Islet of Langerhans (tissue), 1 donor: ENCODE data around the gene ROR2.
"Not testable (repeated sequence)": the region's sequence is repeated elsewhere in the genome, so short reads cannot be mapped to it uniquely, and the experiment has no call there.

ENCODE experiments used
- FAIRE-seq: peaks from one replicate; lab custom pipeline; 2011; peaks lifted over from hg19 to GRCh38; lab: Jason Lieb, UNC

Gene ROR2

DNA sequence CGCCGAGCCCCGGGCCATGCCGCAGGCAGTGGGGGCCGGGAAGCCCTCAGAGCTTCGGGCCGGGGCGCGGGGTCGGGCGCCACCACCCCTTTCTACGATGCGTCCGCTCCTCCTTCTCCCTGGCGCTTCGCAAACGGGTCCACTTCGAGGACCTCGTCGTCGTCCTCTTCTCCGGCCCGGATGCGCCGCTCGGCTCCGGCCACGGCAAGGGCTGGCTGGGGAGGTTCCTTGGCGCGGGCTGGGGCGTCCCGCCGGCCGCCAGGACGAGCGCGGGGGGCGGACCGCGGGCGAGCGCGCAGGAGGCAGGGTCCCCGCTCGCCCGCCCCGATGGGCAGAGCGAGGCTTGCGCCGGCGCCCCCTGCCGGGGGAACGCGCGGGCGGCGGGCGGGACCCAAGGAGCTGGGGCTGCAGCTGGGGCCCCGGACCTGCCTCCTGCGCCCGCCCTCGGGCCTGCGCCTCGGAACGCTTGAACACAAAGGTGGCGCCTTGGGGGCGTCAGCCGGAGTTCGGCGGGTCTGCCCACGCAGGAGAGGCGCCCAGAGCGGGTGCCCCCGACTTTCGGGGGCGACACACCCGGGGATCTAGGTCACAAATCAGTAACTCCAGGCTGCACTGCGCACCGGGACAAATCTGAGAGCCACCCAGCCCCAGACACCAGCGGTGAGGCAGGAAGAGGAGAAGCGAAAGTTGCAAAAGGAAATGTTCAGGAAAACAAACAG is at the start of gene ROR2:
Gene ROR2, minus strand, starts transcription at position 283 of the 719 bp plus-strand sequence.
- FAIRE-seq: no peak

DNA sequence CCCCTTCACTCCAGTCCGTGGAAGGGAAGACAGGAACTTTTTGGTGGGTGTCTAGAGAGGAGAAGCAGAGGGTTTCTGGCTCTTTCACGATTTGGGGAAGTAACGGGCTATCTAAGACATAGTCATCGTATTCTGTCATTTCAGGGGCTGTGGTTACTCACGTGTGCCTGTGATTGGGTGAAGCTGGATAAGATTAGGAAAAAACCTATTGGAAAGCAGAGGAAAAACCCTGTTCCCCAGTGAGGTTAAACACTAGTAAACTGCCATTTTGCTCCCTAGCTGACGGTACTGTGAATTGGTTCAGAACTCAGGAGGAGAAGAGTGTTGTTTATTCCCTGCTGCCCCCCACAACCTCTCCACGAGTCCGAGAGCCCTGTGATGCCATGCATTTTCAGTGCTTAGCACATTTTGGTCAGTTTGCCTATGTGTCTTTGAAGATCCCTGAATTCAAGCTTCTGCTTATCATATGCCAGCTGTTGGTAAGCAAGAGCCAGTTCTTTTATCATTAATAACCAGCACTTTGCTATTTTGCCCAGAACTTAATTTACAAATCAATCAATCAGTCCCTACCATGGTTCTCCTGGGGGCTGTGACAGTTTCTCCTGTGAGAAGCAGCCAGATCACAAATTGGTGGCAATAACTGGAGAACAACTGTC is 45.1 kb upstream of the ROR2 start:
- FAIRE-seq: no peak

DNA sequence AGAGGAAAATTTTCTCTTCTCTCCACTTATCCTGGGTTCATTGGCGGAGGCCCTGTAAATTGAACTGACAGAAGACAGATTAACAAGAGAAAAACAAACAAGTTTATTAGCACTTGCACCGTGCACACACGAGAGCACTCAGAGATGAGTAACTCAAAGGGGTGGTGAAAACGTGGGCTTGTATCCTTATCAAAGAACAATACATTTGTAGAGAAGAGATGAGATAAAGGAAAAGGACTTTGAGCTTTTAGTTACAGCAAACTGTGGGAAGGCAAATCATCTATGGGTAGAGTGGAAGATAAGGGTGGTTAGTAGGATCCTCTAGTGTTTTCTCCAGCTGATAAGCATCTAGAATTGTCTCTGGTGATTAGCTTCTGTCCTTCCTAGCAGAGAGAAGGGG is 44.4 kb upstream of the ROR2 start:
- no peak for FAIRE-seq

DNA sequence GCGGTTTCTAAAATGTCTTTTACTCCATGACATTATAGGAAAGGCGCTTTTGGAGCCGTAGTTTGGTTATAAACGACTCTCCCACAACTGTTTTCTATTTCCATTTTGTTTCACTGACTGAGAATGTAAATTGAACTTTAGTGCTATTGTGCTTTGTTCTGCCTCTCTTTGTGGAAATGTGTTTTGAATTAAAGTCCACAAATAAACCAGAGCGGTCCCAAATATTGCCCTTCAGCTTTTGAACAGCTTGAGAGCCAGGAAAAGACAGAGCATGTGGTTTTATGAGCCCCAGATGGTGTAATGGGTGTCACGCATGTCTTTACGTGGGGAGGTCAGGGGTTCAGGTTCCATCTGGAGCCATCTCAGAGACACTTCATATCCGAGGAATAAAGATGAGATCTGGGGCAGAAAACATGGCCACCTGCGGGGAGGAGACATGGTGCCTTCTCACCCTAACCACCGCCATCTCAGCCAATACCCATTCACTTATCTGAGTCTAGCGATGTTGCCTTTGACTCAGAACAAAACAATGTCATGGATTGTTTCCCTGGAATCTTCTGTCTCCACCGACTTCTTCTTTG is 42.5 kb upstream of the ROR2 start:
- no peak for FAIRE-seq

DNA sequence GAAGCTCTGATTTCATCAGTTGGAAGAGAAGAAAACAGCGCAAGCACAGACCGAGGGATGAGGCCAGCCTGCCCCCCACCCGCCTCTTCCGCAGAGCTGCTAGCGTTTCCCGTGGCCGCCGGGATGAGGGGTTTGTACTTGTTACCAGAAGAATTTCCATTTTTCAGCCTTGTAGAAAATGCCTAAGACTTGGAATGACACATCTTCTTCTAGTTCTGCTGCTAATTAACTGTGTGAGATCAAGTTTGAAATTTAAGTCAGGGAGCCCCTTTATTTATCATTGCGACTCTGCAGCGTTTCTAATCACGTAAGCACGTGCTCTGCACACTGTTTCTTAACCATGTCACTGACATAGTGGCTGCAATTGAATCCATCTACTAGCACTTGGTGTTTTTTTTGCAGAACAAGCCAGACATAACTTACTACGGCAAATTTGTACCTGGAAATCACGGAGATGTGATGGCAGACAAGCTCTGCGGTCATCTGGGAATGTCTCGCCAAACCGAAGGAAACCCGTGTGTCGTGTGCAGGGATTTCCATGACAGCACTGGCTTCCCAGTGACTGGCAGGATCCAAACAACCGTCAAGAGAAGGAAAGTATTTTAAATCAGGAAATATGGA is 41.8 kb upstream of the ROR2 start:
- no peak for FAIRE-seq

DNA sequence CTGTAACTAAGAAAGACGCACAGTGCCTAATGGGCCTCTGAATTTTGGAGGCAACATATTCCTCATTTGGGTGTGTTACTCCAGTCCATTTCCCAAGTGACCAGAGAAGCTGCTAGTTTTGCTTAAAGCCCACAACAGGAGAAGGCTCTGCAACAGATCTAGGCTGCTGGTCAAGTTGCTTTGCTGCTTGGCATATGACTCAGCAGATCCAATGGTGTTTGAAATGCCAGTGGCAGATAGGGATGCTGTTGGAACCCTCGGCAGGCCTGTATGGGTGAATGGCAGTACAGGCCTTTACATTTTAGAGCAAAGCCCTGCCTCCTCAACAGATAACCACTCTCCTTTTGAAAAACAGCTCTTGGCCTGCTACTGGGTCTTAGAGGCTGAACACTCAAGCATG is 36.2 kb upstream of the ROR2 start:
- FAIRE-seq: no peak

DNA sequence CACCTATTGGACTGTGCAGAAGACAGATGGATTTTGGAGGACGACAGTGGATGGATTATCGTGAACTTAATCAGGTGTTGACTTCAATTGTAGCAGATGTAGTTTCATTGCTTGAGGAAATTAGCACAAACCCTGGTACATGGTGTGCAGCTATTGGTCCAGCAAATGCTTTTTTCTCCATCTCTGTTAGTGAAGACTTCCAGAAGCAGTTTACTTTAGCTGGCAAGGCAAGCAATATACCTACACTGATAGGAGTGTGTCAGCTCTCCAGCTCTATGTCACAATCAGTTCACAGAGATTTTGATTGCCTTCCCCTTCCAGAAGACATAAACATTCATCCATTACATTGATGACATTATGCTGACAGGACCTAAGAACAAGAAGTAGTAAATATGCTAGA is 35.7 kb upstream of the ROR2 start:
- FAIRE-seq: no peak

DNA sequence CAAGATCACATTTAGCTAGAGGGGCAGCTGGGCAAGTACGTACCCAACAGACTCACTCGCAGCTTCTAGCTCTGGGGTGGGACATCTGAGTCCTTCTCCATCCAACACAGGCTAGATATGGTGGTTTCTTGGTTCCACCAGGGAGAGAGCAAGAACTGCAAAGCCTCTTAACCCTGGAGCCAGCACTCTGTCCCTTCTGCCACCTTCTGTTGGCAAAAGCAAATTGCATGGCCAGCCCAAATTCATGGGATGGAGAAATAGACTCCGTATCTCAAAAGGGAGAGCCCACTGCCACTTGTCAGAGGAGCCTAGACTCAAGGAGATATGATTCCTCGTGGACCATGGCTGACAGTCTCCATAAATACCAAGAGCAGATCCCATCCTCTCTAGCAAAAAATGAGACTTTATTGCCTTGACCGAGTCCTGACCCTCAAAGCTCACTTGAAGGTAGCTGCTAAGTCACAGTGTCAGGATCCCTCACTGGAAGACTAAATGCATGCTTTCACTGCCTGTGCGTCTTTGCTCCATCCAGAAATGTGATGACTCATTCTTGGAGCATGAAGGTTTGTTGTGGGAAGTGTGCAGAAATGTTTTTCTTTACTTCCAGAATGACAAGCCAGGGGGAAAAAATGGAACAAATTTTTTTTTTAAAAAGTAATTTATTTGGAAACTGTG is 28.8 kb upstream of the ROR2 start:
- no peak for FAIRE-seq

DNA sequence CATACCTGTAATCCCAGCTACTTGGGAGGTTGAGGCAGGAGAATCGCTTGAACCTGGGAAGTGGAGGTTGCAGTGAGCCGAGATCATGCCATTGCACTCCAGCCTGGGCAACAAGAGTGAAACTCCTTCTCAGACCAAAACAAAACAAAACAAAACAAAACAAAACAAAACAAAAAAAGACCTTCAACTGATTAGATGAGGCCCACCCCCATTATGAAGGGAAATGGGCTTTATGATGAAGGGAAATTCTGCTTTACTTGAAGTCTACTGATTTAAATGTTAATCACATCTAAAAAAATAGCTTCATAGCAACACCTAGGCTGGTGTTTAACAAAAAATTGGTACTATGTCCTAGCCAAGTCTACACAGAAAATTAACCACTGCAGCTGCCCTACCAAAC is 25.2 kb upstream of the ROR2 start:
- not testable (repeated sequence) for FAIRE-seq

DNA sequence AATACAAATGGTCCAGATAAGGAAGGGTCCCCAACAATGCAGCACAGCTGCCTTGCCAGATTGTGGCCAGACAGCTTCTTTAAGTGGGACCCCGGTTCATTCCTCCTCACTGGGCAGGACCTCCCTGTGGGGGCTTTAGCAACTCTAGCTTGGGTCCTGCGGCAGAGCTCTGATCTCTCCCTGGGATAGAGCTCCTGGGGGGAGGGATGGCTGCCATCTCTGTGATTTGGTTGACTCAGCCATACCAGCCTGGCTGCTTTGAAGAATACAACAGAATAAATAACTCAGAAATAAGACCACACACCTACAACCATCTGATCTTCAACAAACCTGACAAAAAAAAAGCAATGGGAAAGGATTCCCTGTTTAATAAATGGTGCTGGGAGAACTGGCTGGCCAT is 22.7 kb upstream of the ROR2 start:
- FAIRE-seq: no peak

DNA sequence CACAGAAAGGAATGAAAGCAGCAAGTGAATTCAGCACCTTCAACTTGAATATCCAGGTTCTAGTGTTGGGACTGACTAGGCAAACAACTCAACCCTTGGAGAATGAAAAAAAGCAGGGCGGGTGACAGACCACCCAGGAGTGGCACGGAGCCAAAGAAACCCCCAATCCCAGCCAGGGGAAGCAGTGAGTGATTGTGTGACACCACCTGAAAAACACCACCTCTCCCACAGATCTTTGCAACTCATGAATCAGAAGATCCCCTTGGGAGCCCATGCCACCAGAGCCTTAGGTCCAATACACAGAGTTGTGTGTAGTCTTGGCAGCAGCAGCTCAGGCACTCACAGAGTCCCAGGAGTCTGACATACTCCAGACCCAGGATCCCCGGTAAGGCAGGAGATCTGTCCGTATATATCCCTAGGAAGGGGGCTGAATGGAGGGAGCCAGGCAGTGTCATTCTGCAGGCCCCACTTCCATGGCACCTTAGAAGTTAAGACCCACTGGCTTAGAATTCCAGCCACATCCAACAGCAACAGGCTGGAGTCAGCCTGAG is 22.1 kb upstream of the ROR2 start:
- FAIRE-seq: no peak

DNA sequence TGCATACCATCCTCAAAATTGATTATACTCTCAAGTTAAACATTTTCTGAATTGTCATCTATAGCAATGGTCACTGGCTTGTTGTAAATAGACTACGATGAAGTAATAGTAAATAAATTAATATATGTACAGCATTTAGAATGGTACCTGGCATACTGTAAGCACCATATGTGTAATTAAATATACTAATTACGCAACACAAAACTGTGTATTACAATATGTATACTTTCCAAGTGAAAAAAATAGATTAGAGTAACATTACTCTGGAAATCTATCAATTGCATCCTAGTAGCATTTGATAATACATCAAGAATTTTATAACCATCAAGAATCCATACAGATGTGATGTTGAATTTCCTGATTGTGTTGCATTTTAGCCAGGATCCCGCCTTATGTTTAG is 17.2 kb upstream of the ROR2 start:
- no peak for FAIRE-seq

DNA sequence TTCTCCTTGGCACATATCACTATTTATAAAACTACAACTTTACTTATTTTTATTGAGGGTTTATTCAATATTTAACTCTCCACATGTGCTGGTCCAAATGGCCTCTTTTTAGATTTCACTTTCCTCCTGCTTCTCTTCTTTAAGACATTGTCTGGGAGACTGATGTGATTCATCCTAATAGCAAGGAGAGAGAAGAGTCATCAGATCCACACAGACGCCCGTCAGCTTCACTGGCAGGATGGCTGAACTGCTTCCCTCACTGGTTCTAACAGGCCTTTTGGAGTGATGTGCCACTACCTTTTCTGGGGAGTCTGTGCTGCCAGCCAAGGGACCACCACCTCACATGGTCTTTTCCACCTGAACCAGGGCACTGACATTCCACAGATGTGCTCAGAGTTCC is 16.5 kb upstream of the ROR2 start:
- FAIRE-seq: no peak

DNA sequence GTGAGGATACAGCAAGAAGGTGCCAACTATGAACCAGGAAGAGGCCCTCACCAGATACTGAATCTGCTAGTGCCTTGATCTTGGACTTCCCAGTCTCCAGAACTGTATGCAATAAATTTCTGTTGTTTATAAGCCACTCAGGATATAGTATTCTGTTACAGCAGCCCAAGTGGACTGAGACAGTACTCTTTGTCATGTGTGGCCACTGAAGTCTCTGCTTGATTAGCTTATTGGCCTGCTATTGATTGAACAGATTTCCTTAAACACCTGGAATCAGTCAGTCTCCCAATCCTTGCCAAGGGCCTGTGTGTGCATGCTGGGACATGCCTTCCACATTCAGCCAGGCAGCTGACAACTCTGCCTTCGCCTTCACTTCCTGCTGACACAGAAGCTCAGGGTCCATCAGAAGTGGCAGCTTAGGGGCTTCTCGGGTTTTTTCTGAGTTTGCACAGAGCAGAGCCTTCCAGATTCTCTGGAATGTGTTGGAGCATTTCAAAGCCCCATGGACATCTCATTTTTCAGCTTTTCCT is 13.7 kb upstream of the ROR2 start:
- FAIRE-seq: no peak

DNA sequence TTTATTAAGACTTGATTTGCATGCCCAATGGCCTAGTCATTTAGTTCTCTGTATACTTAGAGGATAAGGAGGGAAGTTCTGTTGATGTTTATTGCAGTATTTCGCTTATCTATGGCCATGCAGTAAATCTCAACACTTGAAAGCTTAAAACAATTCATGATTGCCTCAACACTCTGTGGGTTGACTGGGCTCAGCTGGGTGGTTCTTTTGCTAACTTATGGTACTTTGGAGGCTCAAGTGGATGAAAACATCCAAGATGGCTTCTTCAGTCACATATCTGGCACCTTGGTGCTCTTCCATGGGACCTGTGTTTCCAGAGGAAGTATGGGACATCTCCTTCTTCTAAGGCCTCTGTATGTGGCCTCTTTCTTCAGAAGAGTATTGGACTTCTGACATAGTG is 10.3 kb upstream of the ROR2 start:
- FAIRE-seq: no peak

DNA sequence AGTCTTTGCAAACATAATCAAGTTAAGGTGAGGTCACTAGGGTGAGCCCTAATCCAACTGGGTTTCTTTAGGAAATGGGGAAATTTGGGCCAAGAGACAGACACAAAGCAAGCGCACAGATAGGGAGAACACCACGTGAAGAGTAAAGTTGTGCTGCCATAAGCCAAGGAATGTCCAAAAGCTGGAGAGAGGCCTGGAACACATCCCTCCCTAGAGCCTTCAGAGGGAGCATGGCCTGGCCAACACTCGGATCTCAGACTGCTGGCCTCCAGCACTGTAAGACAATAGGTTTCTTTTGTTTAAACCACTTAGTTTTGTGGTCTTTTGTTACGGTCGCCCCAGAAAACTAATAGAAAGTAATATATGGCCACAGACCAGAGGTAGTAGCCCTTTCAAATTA is 8.1 kb upstream of the ROR2 start:
- FAIRE-seq: no peak

DNA sequence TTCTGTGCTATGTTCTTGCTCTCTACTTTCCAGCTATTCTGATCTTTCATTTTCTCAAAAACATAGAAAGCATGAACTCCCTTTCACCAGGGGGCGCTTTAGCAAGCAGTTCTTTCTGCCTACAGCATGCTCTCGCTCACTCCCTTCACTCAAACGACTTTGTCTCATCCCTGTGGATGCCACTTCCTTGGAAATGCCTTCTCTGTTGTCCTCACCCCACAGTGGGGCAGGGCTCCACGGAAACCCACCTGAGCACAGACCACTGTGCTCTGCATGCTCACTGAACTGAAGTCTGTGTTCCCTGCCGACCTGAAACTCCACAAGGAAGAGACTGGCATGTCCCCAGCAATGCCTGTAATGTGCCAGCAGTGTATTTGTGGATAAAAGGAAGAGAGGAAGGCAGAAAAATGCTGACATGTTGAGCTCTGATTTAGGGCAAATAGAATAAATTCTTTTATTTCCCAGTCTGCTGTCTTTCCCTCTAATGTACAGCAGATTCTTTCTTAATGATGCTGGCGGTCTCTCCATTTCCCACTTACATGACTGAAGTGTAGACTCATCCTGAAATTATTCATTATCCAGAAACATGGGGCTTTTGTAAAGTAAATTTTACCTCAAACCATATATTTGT is 4.9 kb upstream of the ROR2 start:
- FAIRE-seq: no peak

DNA sequence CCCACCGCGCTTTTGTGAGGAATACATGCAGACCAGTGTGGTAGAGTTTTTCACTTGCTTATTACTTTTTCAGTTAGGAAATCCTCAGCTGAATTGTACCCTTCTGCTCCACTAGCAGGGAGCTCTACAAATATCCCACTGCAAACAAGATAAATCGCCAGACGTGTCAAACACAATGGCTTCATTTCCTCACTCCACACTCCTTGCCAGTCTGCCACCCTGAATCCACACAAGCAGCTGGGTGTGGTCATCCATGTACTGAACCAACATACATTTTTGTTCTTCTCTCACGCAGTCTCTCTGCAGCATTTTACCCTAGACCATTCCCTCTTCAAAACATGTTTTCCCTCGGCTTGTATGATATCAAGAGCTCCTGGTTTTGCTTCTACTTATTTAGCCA is 3.7 kb upstream of the ROR2 start:
- no peak for FAIRE-seq

DNA sequence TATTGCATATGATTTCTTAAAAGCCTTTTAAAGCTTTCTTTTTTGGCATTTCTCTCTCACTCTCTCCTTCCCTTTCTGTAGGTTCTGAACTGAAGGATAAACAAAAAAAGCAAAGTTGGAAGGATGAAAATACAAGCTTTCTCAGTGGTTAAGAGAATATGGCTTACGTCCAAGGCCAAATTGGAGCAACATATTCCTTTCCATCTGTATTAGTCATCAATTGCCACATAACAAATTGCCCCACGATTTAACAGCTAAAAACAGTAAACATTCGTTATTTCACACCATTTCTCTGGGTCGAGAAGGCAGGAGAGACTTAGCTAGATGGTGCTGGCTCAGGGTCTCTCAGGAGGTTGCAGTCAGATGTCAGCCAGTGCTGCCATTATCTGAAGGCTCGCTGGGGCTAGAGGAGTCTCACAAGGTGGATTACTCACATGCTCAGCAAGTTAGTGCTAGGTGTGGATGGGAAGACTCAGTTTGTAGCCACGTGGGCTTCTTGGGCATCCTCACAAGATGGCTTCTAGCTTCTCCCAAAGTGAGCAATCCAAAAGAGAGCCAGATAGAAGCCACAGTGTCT is 2.0 kb upstream of the ROR2 start:
- no peak for FAIRE-seq

DNA sequence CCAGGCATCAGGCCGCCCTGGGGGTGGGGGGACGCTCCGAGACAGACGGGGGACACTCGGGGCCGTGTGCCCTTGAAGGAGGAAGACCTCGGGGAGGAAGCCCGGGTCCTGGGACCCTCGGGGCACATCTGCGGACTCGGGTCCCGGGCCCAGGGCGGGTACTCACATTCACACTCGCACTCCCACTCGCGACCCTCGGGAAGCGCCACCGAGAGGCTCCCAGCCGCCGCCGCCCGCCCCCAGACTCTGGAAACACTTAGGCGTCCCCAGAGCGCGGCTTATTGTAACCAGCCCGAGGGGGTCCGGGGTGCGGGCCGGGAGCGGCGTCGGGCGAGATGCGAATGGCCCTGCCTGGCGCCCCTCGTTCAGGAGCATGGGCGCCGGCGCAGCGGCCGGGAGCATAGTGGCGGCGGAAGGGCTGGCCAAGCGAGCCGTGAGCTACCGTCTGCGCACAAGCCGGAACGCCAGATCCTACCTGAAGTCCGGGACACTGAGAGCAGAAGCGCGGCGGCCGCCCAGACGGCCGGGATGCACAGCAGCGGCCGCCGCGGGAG is 559 bp downstream of the ROR2 start:
- no peak for FAIRE-seq
